SW 1271 (cell line): ENCODE results near the gene INAVA.
"Not testable (repeated sequence)": the region's sequence is repeated elsewhere in the genome, so short reads cannot be mapped to it uniquely, and the experiment has no call there.

Source experiments
- DNase-seq, 2 experiments: peaks; one replicate each; lab custom pipeline; 2025; lab: John Stamatoyannopoulos, UW

Gene INAVA

DNA sequence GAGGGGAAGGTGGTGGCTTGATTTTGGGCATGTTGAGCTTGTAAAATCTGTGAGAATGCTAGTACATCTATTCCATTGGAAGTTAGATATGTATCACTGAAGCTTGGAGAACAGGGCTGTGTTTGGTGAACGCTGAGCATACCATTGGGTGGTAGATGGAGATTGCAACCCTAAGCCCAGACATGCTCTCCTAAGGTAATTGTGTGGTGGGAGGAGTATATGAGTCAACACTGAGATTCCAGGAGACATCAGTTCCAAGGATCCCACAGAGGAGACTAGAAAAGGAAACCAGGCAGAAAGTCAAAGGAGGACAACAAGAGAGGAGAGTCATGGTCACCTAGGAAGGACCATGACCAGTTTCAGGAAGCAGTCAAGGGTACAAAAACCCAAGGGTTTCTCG, 68.4 kb downstream of the INAVA start:
- DNase-seq = no peak

DNA sequence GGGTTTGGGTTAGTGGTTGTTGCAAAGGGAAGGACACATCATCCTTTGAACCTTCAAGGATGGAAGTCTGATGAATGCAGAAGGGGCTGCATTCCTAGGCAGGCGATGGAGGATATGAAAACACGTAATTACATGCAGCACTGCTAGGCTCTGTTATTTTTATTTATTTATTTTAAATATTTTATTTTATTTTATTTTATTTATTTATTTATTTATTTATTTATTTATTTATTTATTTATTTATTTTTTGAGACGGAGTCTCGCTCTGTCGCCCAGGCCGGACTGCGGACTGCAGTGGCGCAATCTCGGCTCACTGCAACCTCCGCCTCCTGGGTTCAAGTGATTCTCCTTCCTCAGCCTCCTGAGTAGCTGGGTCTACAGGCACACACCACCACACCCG, 69.2 kb downstream of the INAVA start:
- DNase-seq = not testable (repeated sequence)
